Upper lobe of left lung (tissue), 6 donors: ENCODE data around the gene NENF. TPM values are rescaled to one million over a fixed set of nuclear protein-coding genes. Genes with fewer than 3 reads are reported as not detected.
A peak's percentile ranks its signal among the peaks of the same experiment; 100 is the strongest.
"Not testable (repeated sequence)": the region's sequence is repeated elsewhere in the genome, so short reads cannot be mapped to it uniquely, and the experiment has no call there.

ENCODE experiments used
- ATAC-seq, 2 donors: fragments of 200-7000 bp; cut with Tn5 transposase; one replicate each; pipeline ENCODE4 v1.9.1; 2022; ENCODE audit warnings: mild to moderate bottlenecking in 2 of 2, moderate library complexity in 2 of 2; ENCODE audit not compliant: low FRiP score in 2 of 2
- DNase-seq, 2 donors: peaks; one replicate each; pipeline ENCODE4 v3.0.0-alpha.2; 2019 to 2020
- H3K27ac ChIP-seq, 4 donors: fragments of 200-600 bp; sonication (generic); one replicate each; pipeline ENCODE4 v1.5.1; 2016 to 2019
- H3K27me3 ChIP-seq, 4 donors: fragments of 200-600 bp; sonication (generic); one replicate each; pipeline ENCODE4 v1.5.1; 2017 to 2019
- H3K36me3 ChIP-seq, 4 donors: fragments of 200-600 bp; sonication (generic); one replicate each; pipeline ENCODE4 v1.5.1; 2016 to 2019
- H3K4me1 ChIP-seq, 4 donors: fragments of 200-600 bp; sonication (generic); one replicate each; pipeline ENCODE4 v1.5.1; 2018 to 2019
- H3K4me3 ChIP-seq, 4 donors: fragments of 200-600 bp; sonication (generic); one replicate each; pipeline ENCODE4 v1.5.1; 2017 to 2019; ENCODE audit warnings: mild to moderate bottlenecking in 2 of 4, moderate library complexity in 1 of 4
- H3K9me3 ChIP-seq, 4 donors: fragments of 200-600 bp; sonication (generic); one replicate each; pipeline ENCODE4 v1.5.1; 2018 to 2019
- CTCF ChIP-seq, 6 experiments: fragments of 450-650 bp in 4 of 6; fragments of 200-600 bp in 2 of 6; sonication (generic) in 2 of 6; IDR thresholded peaks; one replicate each; pipeline ENCODE4 v1.5.1; 2016 to 2019; ENCODE audit warnings: antibody characterized with exemption in 6 of 6
- EP300 ChIP-seq, 4 donors: sonication (generic); formaldehyde crosslinking; IDR thresholded peaks; one replicate each; pipeline ENCODE4 v1.5.1; 2017; ENCODE audit warnings: antibody characterized with exemption in 4 of 4, control low read depth in 2 of 4
- POLR2A ChIP-seq, 4 donors: fragments of 450-650 bp; IDR thresholded peaks; one replicate each; pipeline ENCODE4 v1.5.1; 2016 to 2017; ENCODE audit warnings: antibody characterized with exemption in 4 of 4, mild to moderate bottlenecking in 2 of 4
- POLR2AphosphoS5 ChIP-seq, 2 donors: sonication (generic); formaldehyde crosslinking; IDR thresholded peaks; one replicate each; pipeline ENCODE4 v1.5.1; 2017; ENCODE audit warnings: antibody characterized with exemption in 2 of 2
- WGBS, 2 donors: methylation state at CpG; one replicate each; pipeline ENCODE4 v1.1.5; 2017 to 2018; 5-methylcytosine and 5-hydroxymethylcytosine counted together
- total RNA-seq, 6 donors: library from RNA; depleted of rRNA in 4 of 6; stranded (reverse); fragments of >200 nt in 4 of 6; gene quantifications; one replicate each; pipeline versions ENCODE4 v1.1.0 to v1.2.1, GENCODE V29; 2016 to 2021
- donor health status: DM: no; HTN: no; CAD: no; lungs with moderate emphysema.
- donor health status: DM: no; HTN: yes; CAD: no; lungs with severe emphysema.

Gene NENF
- total RNA-seq, 6 donors from 2014 or later = 21.0 to 67.5 (median 50.1) TPM

GRCh38 chr1:212471891-212472675, 39.4 kb downstream of the NENF start:
- H3K9me3 ChIP-seq = no peaks in the 10 kb centered on the region
- H3K27me3 ChIP-seq = no peaks in the 10 kb centered on the region
- no peak overlapping the region for H3K27ac ChIP-seq
- WGBS, 2 donors = 92 to 94% methylated on average over 12 to 17 of the region's 17 CpGs
- H3K4me3 ChIP-seq = no peak overlapping the region
- no peak for DNase-seq
- peaks cover 0 to 7% (median 0%) of the 10 kb centered on the region in 4 donors for H3K4me1 ChIP-seq
- no peak for ATAC-seq
- TF ChIP-seq EP300 (IDR thresholded peaks at IDR 0.05) (no peak), POLR2A (IDR thresholded peaks at IDR 0.05) (no peak), CTCF (IDR thresholded peaks at IDR 0.05) (no peak), POLR2AphosphoS5 (IDR thresholded peaks at IDR 0.05) (no peak)
- H3K36me3 ChIP-seq = no peaks in the 10 kb centered on the region

- DNase-seq (no peak), ATAC-seq (no peak)
- H3K4me1 ChIP-seq = peaks cover 0 to 13% (median 2%) of the 10 kb centered on the region in 4 donors
- H3K27ac ChIP-seq = no peak overlapping the region
- TF ChIP-seq POLR2AphosphoS5 (IDR thresholded peaks at IDR 0.05) (no peak), EP300 (IDR thresholded peaks at IDR 0.05) (no peak), POLR2A (IDR thresholded peaks at IDR 0.05) (no peak), CTCF (IDR thresholded peaks at IDR 0.05) (no peak)
- H3K4me3 ChIP-seq = no peak overlapping the region
- H3K36me3 ChIP-seq = no peaks in the 10 kb centered on the region
- WGBS, 2 donors = 90 to 92% methylated on average over 9 of the region's 9 CpGs
- no peaks in the 10 kb centered on the region for H3K27me3 ChIP-seq
- no peaks in the 10 kb centered on the region for H3K9me3 ChIP-seq
Measured at GRCh38 chr1:212473729-212474128, 41.0 kb downstream of the NENF start.

- Histone ChIP-seq H3K27ac (no peak overlapping the region), H3K4me1 (peaks cover 0 to 8% (median 2%) of the 10 kb centered on the region in 4 donors), H3K36me3 (no peaks in the 10 kb centered on the region), H3K9me3 (no peaks in the 10 kb centered on the region), H3K27me3 (no peaks in the 10 kb centered on the region), H3K4me3 (no peak overlapping the region)
- no peak for ATAC-seq
- 90 to 91% methylated on average over 4 of the region's 4 CpGs for WGBS, 2 donors
- DNase-seq = no peak
- TF ChIP-seq CTCF (IDR thresholded peaks at IDR 0.05) = no peak
Measured at GRCh38 chr1:212475151-212475550, 42.4 kb downstream of the NENF start.

GRCh38 chr1:212475831-212476230, 43.1 kb downstream of the NENF start:
- H3K9me3 ChIP-seq, H3K4me1 ChIP-seq, ATAC-seq, H3K27me3 ChIP-seq, H3K4me3 ChIP-seq, DNase-seq, H3K27ac ChIP-seq, H3K36me3 ChIP-seq: not testable (repeated sequence)
- 88 to 89% methylated on average over 3 of the region's 3 CpGs for WGBS, 2 donors

GRCh38 chr1:212477014-212477679, 44.4 kb downstream of the NENF start:
- Histone ChIP-seq H3K4me3 (no peak overlapping the region), H3K27me3 (no peaks in the 10 kb centered on the region), H3K36me3 (no peaks in the 10 kb centered on the region), H3K27ac (no peak overlapping the region), H3K4me1 (peaks cover 0 to 7% (median 2%) of the 10 kb centered on the region in 4 donors), H3K9me3 (no peaks in the 10 kb centered on the region)
- ATAC-seq (peak; percentile 91 to 97), DNase-seq (peak in 1 of 2 donors; percentile 86)
- peak; percentile 81 to 90 (median 86) for TF ChIP-seq CTCF (IDR thresholded peaks at IDR 0.05)
- TF ChIP-seq POLR2A (IDR thresholded peaks at IDR 0.05) = no peak
- 28 to 33% methylated on average over 11 to 12 of the region's 12 CpGs for WGBS, 2 donors
